ENCODE results near the gene MMP15. TPM values are rescaled to one million over a fixed set of nuclear protein-coding genes. Genes with fewer than 3 reads are reported as not detected.

MMP15 gene
- total RNA-seq, 2 experiments from 2014 or later, result 0.20 to 0.27 TPM

DNA sequence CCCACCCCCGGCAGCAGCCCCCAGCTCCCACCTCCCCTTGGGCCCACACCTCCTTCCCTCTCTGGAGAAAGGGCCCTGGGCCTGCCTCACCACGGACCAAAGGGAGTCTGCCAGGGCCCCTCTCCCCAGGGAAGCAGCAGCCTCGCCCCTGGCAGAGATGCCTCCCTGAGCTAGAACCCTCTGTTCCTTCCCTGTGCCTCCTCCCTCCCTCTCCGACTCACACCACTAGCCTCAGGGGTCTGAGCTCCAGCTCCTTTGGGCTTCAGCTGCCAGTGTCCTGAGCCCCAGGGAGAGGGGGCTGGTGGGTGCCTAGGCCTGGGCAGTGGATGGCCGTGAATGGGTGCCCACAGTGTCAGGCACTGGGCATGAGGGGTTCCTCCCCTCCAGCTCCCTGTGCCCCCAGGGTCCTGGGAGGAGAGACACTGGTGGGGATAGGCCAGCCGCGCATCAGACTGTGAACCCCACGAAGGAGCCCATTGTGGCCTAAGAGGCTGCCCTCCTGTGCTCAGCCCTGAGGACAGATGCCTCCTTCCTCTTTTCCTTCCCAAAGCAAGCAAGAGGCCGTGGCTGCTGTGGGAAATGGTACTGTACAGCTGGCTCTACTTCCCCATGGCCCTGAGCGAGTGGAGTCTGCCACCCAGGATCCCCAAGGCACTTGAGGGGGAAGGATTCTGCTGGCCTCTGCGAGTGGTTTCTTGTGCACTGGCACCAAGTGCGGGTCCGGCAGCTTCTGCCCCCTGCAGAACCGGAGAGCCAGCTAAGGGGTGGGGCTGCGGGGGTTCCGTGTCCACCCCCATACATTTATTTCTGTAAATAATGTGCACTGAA, 20.7 kb downstream of the MMP15 start:
- ChIA-PET CTCF (no interaction called here), POLR2A (no interaction called here)
- no peak for DNase-seq
- no peaks in the 10 kb centered on the region for H3K27me3 Mint-ChIP-seq
- H3K36me3 Mint-ChIP-seq (ENCODE audit: low read depth), result no peaks in the 10 kb centered on the region
- no peaks in the 10 kb centered on the region for H3K9me3 Mint-ChIP-seq
- H3K4me1 Mint-ChIP-seq, result no peaks in the 10 kb centered on the region
- H3K27ac Mint-ChIP-seq, result no peak overlapping the region
- H3K4me3 Mint-ChIP-seq, result no peak overlapping the region

DNA sequence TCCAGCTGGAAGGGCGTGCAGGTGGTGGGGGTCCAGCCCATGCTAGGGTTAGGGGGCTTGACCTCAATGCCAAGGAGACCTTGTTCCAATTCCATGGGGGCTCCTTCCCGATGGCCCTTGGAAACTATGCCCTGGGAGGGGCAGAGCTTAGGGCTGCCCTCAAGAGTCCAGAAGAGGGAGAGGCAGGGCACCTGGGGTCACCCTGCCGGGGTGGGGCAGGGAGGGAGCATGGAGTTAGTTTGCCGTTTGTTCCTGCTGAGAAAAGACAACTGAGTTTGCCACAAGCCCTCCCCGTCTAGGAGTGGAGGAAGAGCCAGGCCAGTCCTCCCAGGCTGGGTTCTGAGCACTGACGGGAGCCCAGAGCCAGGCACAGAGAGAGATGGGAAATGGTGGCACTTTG, 21.4 kb downstream of the MMP15 start:
- Mint-ChIP-seq H3K9me3 (no peaks in the 10 kb centered on the region), H3K36me3 (ENCODE audit: low read depth) (no peaks in the 10 kb centered on the region), H3K4me3 (no peak overlapping the region), H3K4me1 (no peaks in the 10 kb centered on the region), H3K27me3 (no peaks in the 10 kb centered on the region), H3K27ac (no peak overlapping the region)
- CTCF ChIA-PET, result no interaction called here
- no peak for DNase-seq
- POLR2A ChIA-PET, result no interaction called here

DNA sequence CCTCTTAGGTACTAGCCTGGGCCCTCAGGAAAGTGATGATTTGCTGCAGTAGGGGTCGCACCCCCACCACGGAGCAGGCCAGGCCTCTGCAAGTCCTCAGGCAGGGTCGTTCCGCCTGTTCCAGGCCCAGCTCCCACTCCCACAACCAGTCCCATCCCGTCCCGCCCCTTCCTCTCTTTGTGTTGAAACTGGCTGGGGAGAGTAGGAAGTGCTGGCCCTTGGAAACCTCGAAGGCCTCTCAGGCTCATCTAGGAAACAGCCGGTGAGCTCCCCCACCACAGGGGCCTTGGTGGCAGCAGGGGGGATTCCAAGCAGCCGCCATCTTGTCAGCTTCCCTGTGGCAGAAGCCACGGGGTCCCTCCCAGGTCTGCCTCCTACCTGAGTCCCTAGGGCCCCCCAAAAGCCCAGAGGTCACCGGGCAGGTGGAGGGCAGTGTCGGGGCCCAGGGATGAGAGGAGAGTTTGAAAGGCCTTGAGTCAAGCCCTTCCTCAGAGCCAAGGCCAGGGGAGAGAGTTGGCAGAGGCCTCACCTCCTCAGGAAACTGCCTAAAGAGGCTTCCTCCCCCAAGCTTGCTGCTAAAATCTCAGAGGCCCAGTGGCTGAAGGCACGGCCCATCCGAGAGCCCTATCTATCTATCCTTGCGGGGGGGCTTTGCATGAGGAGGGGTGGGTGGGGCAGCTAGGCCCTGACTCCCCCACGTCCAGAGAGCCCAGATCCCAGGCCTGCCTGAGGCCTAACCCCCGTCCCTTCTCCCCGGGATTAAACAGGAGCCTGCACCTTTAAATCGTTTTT, 22.2 kb downstream of the MMP15 start:
- Mint-ChIP-seq H3K4me1 (no peaks in the 10 kb centered on the region), H3K4me3 (no peak overlapping the region), H3K9me3 (no peaks in the 10 kb centered on the region), H3K36me3 (ENCODE audit: low read depth) (no peaks in the 10 kb centered on the region), H3K27me3 (no peaks in the 10 kb centered on the region), H3K27ac (no peak overlapping the region)
- DNase-seq, result no peak
- ChIA-PET CTCF (no interaction called here), POLR2A (no interaction called here)

DNA sequence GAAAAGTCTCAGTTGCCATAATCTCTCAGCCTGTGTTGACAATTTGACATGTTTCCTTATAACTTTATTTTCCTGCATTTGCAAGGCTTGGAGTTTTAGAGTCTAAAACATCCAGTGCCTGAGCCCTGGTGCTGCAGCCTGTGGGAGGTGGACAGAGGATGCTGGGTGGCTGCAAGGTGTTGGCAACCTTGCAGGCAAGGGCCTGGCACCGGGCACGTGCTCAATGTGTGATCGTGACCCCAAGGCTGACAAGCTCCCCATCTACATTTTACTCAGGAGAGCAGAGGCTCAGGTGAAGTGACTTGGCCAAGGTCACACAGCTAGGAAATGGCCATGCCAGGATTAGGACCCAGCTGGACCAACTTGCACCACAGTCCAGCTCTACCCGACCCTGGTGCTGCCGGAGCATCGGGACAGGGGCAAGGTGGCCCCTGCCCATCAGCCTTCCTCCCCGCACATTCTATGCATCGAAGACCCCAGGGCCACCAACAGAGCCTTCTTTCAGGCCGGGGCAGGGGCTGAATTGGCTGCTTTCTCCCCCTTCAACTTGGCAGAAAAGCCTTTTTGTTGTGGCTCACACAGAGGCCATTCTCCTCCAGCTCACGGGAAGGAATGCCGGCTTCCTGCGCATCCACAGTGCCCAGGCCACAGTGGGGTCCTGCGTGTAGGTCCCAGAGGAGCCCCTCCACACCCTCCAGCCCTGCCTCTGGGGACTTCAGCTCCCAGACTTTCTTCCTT, 23.1 kb downstream of the MMP15 start:
- H3K27ac Mint-ChIP-seq, result no peak overlapping the region
- H3K27me3 Mint-ChIP-seq, result no peaks in the 10 kb centered on the region
- no peaks in the 10 kb centered on the region for H3K4me1 Mint-ChIP-seq
- H3K4me3 Mint-ChIP-seq, result no peak overlapping the region
- CTCF ChIA-PET, result interaction anchor here (0.6 to 0.8 kb wide), 2 partner anchors 34 to 69 kb away, joined by 3 read pairs; no protein-coding TSS in a partner anchor
- no peak for DNase-seq
- no peaks in the 10 kb centered on the region for H3K9me3 Mint-ChIP-seq
- no peaks in the 10 kb centered on the region for H3K36me3 Mint-ChIP-seq (ENCODE audit: low read depth)
- POLR2A ChIA-PET, result no interaction called here

DNA sequence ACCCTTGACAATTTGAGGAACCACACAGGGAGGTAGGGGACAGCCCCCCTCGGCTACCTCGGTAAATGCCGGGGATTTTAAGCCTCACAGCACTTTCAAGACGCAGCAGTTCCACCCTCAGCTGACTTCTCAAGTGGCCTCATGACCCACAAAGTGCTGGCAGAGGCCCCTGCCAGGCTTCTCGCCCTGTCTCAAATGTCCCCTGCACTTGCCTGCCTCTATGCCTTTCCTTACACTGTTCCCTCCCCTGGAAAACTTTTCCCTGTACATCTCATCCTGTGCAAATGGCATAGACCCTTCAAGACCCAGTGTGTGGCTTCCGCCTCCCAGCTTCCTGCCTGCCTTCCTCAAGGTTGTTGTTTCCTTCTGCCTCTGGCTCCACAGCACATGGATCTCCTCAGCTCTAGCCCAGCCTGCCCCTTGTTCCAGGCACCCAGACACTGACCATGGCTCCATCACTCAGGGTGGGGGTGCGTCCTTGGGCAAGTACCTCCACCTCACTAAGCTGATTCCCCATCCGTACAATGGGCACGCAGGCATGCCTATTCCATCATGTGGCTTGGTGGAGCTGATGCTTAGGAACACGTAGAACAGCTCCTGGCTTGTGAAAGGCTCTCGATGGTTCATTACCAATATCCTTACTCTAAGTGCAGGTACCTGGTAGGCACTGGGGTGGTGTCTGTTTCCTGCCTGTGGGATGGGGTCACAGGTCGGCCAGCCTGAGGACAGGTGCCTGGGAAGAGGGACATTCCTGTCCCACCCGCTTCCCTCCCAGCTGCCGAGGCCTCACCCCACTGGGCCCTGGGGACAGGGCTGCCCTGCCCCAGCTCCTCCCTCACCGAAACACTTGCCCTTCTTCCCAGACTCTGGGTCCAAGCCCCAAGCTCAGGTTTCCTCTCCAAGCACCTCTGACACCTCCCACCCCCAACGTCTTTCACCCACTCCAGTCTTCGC, 24.0 kb downstream of the MMP15 start:
- ChIA-PET POLR2A (no interaction called here), CTCF (interaction anchor here (0.6 to 1.5 kb wide), 2 partner anchors 12 to 69 kb away, joined by 3 read pairs; no protein-coding TSS in a partner anchor)
- no peak for DNase-seq
- Mint-ChIP-seq H3K4me3 (no peak overlapping the region), H3K36me3 (ENCODE audit: low read depth) (no peaks in the 10 kb centered on the region), H3K27ac (no peak overlapping the region), H3K27me3 (no peaks in the 10 kb centered on the region), H3K9me3 (no peaks in the 10 kb centered on the region), H3K4me1 (peaks cover 2% of the 10 kb centered on the region)

DNA sequence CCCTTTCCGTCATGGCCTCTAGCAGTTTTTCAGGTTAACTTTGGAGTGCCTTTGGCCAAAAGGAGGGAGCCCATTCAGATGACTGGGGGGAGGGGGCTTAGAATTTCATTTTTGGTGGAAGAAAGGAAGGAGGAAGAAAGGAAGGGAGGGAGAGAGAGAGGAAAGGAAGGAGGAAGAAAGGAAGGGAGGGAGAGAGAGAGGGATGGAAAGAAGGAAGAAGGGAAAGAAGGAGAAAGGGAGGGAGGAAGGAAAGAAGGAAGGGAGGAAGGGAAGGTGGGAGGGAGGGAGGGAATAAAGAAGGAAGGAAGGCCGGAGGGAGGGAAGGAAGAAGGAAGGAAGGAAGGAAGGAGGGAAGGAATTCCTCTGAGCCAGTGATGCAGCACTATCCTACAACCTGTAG, 25.7 kb downstream of the MMP15 start:
- Mint-ChIP-seq H3K9me3 (no peaks in the 10 kb centered on the region), H3K27me3 (no peaks in the 10 kb centered on the region), H3K4me3 (no peak overlapping the region), H3K4me1 (peaks cover 5% of the 10 kb centered on the region), H3K27ac (no peak overlapping the region), H3K36me3 (ENCODE audit: low read depth) (no peaks in the 10 kb centered on the region)
- ChIA-PET POLR2A (no interaction called here), CTCF (interaction anchor here (0.6 kb wide), 1 partner anchor 513 kb away, joined by 7 read pairs; no protein-coding TSS in a partner anchor)
- DNase-seq, result no peak

DNA sequence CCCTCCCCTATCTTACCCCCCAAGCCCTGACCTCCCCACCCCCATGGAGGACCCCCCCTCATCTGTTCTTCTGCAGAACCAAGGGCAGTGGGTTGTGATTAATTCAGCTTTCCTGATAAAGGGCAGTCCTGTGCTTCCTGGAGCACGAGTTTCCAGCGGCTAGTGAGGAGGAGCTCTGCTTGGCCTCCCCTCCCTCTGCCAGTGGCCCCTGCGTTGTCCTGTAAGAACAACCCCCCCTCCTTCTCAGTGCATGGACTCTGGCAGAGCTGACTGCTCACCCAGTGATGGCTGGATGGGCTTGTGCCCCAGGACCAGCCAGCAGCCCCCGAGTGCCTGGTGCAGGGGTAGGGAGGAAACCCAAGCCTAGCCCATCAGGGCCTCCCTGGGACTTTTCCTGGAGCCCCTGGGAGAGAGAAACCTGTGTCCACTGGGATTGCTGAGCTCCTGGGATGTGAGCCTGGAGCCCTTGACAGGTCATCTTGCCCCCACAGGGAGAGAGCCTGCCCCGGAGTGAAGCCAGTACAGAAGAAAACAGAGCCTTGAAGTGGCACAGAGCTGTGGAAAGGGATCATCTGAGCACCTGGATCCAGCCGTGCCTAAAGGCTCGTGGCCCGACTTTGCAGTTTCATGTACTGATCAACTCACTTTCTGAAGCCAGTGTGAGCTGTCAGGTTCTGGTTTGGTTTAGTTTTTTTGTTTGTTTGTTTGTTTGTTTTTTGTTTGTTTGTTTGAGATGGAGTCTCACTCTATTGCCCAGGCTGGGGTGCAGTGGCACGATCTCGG, 26.5 kb downstream of the MMP15 start:
- CTCF ChIA-PET, result interaction anchor here (0.8 kb wide), 1 partner anchor 18 kb away, joined by 3 read pairs; no protein-coding TSS in a partner anchor
- no peak overlapping the region for H3K4me3 Mint-ChIP-seq
- no peaks in the 10 kb centered on the region for H3K27me3 Mint-ChIP-seq
- H3K9me3 Mint-ChIP-seq, result no peaks in the 10 kb centered on the region
- no peak for DNase-seq
- H3K36me3 Mint-ChIP-seq (ENCODE audit: low read depth), result no peaks in the 10 kb centered on the region
- peaks cover 5% of the 10 kb centered on the region for H3K4me1 Mint-ChIP-seq
- no peak overlapping the region for H3K27ac Mint-ChIP-seq
- POLR2A ChIA-PET, result no interaction called here

DNA sequence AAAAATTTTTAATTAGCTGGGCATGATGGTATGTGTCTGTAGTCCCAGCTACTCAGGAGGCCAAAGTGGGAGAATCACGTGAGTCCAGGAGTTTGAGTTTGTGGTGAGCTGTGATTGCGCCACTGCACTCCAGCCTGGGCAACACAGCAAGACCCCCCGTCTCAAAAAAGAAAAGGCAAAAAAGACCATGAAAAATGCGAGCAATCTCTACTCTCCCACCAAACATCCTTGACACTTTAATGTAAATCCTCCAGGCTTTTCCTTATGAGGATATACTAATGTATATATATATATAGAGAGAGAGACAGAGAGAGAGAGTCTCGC, 28.1 kb downstream of the MMP15 start:
- no peaks in the 10 kb centered on the region for H3K9me3 Mint-ChIP-seq
- no peaks in the 10 kb centered on the region for H3K36me3 Mint-ChIP-seq (ENCODE audit: low read depth)
- ChIA-PET POLR2A (no interaction called here), CTCF (interaction anchor here (0.6 kb wide), 1 partner anchor 78 kb away, joined by 3 read pairs; no protein-coding TSS in a partner anchor)
- no peak overlapping the region for H3K4me3 Mint-ChIP-seq
- H3K27ac Mint-ChIP-seq, result no peak overlapping the region
- DNase-seq, result no peak
- H3K27me3 Mint-ChIP-seq, result no peaks in the 10 kb centered on the region
- peaks cover 5% of the 10 kb centered on the region for H3K4me1 Mint-ChIP-seq

DNA sequence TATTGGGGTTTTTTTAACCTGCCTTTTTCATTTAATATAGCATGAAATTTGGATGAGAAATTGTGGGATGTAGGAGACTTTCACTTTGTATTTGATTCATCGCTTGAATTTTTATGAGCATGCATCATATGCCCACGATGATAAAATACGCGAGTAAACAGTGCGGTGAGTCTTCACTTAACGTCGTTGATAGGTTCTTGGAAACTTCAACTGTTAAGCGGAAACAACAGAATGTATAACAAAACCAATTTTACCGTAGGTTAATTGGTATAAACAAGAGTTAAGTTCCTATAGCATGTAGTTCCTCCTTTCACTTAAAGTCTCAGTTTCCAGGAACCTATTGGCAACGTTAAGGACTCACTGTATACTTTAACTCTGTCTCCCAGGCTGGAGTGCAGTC, 28.7 kb downstream of the MMP15 start:
- CTCF ChIA-PET, result no interaction called here
- H3K36me3 Mint-ChIP-seq (ENCODE audit: low read depth), result no peaks in the 10 kb centered on the region

DNA sequence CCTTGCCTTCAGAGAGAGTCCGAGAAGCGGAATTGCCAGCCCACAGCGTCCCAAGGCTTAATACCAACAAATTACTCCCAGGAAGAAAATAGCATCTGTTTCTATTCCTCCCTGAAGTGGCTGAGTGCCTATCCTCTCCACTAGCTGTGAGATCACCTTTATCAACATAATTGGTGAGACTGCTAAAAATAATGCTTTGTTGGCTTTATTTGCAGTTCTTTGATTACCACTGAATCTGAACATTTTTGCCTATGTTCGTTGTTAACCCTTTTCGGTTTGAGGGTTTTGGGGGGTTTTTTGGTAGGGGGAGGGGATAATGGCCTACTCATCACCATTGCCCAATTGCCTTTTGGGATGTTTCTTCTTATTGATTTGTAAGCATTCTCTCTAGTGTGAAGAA, 31.0 kb downstream of the MMP15 start:
- no peaks in the 10 kb centered on the region for H3K27me3 Mint-ChIP-seq
- CTCF ChIA-PET, result no interaction called here
- no peak overlapping the region for H3K4me3 Mint-ChIP-seq

More for the DNA sequence above, 28.7 kb downstream of the MMP15 start:
- H3K4me1 Mint-ChIP-seq, result peaks cover 5% of the 10 kb centered on the region
- no peak overlapping the region for H3K27ac Mint-ChIP-seq
- H3K9me3 Mint-ChIP-seq, result no peaks in the 10 kb centered on the region
- no peak overlapping the region for H3K4me3 Mint-ChIP-seq
- DNase-seq, result no peak
- no peaks in the 10 kb centered on the region for H3K27me3 Mint-ChIP-seq
- POLR2A ChIA-PET, result no interaction called here

DNA sequence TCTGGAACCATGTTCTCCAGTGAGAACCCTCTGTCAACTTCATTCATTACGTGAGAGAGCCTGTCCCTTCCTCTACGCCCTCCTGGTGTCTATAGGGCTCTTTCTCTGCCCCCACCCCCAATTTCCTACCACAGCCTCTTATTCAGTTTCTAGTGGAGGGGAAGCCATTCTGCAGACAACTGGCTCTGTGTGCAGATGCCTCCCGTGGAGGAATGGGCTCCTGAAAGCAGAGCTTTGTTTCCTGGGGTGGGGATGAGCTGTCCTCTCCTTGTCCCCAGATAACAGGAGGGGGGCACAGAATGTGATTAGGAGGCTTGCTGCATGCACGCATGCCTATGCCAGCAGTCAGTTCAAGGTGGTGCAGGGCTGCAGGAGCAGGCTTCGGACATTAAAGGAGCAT, 31.6 kb downstream of the MMP15 start:
- no peak for DNase-seq
- Mint-ChIP-seq H3K36me3 (ENCODE audit: low read depth) (no peaks in the 10 kb centered on the region), H3K27me3 (no peaks in the 10 kb centered on the region), H3K27ac (no peak overlapping the region), H3K4me1 (peaks cover 5% of the 10 kb centered on the region), H3K4me3 (no peak overlapping the region), H3K9me3 (no peaks in the 10 kb centered on the region)
- ChIA-PET POLR2A (no interaction called here), CTCF (no interaction called here)

More for the DNA sequence above, 31.0 kb downstream of the MMP15 start:
- peaks cover 5% of the 10 kb centered on the region for H3K4me1 Mint-ChIP-seq
- no peaks in the 10 kb centered on the region for H3K9me3 Mint-ChIP-seq
- POLR2A ChIA-PET, result no interaction called here
- no peaks in the 10 kb centered on the region for H3K36me3 Mint-ChIP-seq (ENCODE audit: low read depth)
- no peak for DNase-seq
- no peak overlapping the region for H3K27ac Mint-ChIP-seq

DNA sequence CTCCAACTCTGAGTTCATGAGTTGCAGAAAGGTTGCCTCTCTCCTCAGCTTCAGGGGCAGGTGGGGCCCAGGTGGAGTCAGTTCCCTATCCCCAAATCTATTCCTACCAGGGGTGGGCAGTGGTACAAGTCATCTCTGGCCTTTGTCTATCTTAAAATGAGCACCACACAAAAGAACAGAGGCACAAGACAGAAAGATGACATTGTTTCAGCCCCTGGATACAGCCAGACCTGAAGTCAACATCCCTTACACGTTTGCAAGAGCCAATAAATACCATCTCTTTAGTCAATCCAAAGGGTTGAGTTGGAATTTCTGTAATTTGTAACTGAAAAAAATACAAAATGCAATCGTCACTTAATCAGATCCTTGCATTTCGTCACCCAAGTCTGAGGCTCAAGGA, 32.2 kb downstream of the MMP15 start:
- no peak overlapping the region for H3K4me3 Mint-ChIP-seq
- no peak overlapping the region for H3K27ac Mint-ChIP-seq
- CTCF ChIA-PET, result interaction anchor here (1.0 kb wide), 1 partner anchor 39 kb away, joined by 3 read pairs; no protein-coding TSS in a partner anchor
- POLR2A ChIA-PET, result no interaction called here
- H3K4me1 Mint-ChIP-seq, result peaks cover 5% of the 10 kb centered on the region
- H3K9me3 Mint-ChIP-seq, result no peaks in the 10 kb centered on the region
- H3K36me3 Mint-ChIP-seq (ENCODE audit: low read depth), result no peaks in the 10 kb centered on the region
- no peaks in the 10 kb centered on the region for H3K27me3 Mint-ChIP-seq
- DNase-seq, result no peak
